HFFc6 (cell line): ENCODE measurements around the gene C10orf90. TPM values are rescaled to one million over a fixed set of nuclear protein-coding genes. Genes with fewer than 3 reads are reported as not detected.
A peak's percentile ranks its signal among the peaks of the same experiment; 100 is the strongest.

ENCODE experiments used
- DNase-seq: peaks from one replicate; pipeline ENCODE4 v3.0.0-alpha.2; 2018
- H3K27ac Mint-ChIP-seq: 2 replicates; pipeline ENCODE4 v1.8.0; 2020; ENCODE audit warnings: mild to moderate bottlenecking, mixed read lengths
- H3K27me3 Mint-ChIP-seq: 2 replicates; pipeline ENCODE4 v1.8.0; 2021; ENCODE audit warnings: mild to moderate bottlenecking, moderate library complexity, mixed read lengths; ENCODE audit not compliant: insufficient read depth
- H3K36me3 Mint-ChIP-seq: 2 replicates; pipeline ENCODE4 v1.8.0; 2021; ENCODE audit warnings: low read depth, mixed read lengths
- H3K4me1 Mint-ChIP-seq: 2 replicates; pipeline ENCODE4 v1.8.0; 2020; ENCODE audit warnings: low read depth, mixed read lengths
- H3K4me3 Mint-ChIP-seq: 2 replicates; pipeline ENCODE4 v1.8.0; 2020; ENCODE audit warnings: mild to moderate bottlenecking, moderate library complexity, mixed read lengths
- H3K9me3 Mint-ChIP-seq: 2 replicates; pipeline ENCODE4 v1.8.0; 2020; ENCODE audit warnings: mild to moderate bottlenecking, mixed read lengths
- CTCF ChIP-seq: fragments of 200-600 bp; sonication (generic); IDR thresholded peaks from 2 replicates; pipeline ENCODE4 v1.5.0; 2021; ENCODE audit warnings: antibody characterized with exemption, mild to moderate bottlenecking
- total RNA-seq, 6 experiments: library from RNA; stranded (reverse); fragmentation: NEBNext Ultra II Directional; extraction: Animal tissue kit (Norgen Biotek cat#: 25700); gene quantifications; 2 replicates in 1 of 6; 3 replicates in 5 of 6; pipeline ENCODE4 v1.2.3, GENCODE V29; 2021

The C10orf90 gene
- total RNA-seq, 6 experiments from 2014 or later, result not detected

DNA sequence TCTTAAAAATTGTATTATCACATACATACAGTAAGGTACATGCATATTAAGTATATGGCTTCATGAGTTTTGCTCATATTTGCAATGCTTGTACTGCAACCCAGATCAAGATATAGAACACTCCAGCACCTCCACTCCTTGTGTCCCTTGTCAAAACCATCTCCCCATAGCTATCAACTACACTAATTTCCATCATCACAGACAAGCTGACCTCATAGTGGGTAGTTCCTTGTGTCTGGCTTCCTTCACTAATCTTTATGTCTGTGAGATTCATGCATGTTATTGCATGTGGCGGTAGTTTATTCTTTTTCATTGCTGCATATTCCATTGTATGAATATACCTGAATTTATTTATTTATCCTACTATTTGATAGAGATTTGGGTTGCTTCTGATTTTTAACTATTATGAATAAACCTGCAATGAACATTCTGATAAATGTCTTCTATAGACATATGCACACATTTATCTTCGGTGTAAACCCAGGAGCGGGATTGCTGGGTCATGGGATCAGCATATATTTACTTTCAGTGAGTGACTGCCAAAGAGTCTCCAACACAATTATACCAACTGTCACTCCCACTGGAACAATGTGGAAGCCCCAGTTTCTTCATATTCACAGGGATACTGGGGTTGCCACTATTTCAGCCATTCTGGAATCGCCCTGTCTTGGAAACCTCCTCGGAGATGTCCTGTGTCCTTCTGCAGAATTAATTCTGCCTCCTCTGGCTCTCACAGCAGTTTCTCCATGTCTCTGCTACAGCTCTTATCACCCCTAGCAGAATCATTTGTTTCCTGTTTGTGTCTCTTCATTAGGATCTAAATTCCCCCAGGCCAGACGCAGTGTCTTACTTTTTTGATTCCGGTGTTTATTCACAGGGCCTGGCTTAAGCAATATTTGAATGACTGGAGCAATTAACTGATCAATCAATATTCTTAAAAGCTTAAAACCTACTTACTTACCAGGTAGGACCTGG lies 267.5 kb downstream of the C10orf90 start:
- Mint-ChIP-seq H3K27ac (no peak overlapping the region), H3K9me3 (no peaks in the 10 kb centered on the region), H3K36me3 (no peaks in the 10 kb centered on the region), H3K27me3 (peaks cover 4% of the 10 kb centered on the region), H3K4me3 (no peak overlapping the region), H3K4me1 (peaks cover 19% of the 10 kb centered on the region)
- no peak for TF ChIP-seq CTCF
- no peak for DNase-seq

DNA sequence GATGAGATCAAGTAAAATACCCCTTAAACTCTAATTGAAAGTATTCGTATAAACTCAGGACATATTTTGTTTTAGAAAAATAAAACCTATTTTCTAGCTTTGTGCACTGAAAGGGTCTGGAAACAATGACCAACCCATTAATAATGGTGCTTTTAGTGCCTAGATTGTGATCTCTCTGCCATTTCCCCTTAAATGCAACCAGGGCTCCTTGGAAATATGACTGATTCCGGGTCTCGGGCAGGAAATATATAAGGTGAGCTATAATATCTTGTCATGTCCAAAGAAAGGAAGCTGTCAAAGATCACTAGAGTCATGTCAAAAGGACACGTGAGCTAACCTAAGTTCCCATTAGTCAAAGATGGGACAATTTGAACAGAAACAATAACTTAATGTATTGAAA lies 269.9 kb downstream of the C10orf90 start:
- no peak overlapping the region for H3K27ac Mint-ChIP-seq
- H3K4me1 Mint-ChIP-seq, result peaks cover 35% of the 10 kb centered on the region
- DNase-seq, result no peak
- no peak overlapping the region for H3K4me3 Mint-ChIP-seq
- H3K36me3 Mint-ChIP-seq, result peaks cover 11% of the 10 kb centered on the region
- TF ChIP-seq CTCF, result no peak
- peaks cover 4% of the 10 kb centered on the region for H3K27me3 Mint-ChIP-seq
- H3K9me3 Mint-ChIP-seq, result no peaks in the 10 kb centered on the region

DNA sequence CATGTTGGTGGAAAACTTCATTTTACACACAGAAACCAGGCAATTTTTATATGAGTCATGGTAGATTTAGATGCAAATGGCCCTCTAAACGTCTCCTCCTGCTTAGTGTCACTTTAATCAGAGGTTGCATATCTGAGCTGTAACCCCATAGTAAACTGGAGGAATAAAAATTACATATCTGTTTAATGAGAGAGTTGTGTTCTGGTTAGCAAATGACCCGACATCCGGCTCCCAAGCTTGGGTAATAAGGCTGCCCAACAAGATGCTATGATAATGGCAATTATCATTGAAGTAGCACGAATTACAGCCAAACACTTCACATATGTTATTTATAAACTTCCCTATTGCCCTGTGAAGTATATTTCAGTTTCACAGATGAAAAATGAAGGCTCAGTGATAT lies 271.6 kb downstream of the C10orf90 start:
- no peak for TF ChIP-seq CTCF
- DNase-seq, result no peak
- Mint-ChIP-seq H3K4me1 (peaks cover 35% of the 10 kb centered on the region), H3K27me3 (peaks cover 4% of the 10 kb centered on the region), H3K27ac (no peak overlapping the region), H3K4me3 (no peak overlapping the region), H3K9me3 (no peaks in the 10 kb centered on the region), H3K36me3 (peaks cover 14% of the 10 kb centered on the region)

DNA sequence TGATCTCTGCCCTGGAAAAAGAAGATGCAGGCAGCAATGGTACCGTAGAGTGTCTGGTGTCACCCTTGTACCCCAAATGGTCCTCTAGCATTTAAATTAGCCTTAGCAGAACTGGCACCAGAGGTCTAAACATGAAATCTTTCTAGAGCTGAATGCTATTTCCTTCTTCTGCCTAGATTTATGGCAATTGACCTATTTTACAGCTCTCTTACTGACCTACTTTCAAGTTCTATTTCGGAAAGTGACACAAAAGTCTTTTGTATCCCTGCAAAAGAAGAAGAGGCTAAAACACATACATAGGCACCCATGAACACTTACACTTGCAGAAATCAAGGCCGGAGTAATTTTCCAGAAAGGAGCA lies 272.1 kb downstream of the C10orf90 start:
- H3K36me3 Mint-ChIP-seq, result peaks cover 14% of the 10 kb centered on the region
- peaks cover 35% of the 10 kb centered on the region for H3K4me1 Mint-ChIP-seq
- peak overlapping the region; percentile 56 for H3K4me3 Mint-ChIP-seq

DNA sequence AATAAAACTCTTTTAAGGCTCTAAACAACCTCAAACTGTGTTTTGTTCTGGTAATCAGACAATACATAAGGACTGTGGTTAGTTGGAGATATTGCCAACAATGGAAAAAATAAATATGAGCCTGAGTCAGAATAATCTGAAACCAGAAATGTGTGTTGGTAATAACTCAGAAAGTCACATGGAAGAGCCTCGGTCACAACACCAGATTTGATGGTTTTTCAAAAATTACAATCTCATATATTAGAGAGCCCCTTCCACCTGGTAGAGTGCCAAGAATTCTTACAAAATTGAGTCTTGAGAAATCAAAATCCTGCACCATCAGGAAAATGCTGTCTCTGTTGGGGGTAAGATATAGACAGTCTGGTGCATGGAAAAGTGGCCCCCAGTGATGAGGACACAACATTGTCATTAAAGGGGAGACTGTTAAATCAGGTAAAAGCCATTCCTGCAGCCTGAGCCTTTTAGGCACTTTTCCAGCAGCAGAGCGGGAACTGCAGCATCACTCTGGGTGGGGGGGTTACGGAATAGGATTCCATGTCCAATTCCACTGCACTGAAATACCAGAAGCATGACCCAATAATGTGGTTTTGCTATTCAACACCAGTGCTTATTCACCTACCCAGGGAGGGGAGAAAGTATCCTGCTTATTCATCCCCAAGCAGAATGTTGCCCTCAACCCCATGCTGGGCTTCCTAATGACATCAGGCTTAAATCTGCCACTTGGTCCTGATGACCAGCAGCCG lies 272.7 kb downstream of the C10orf90 start:
- Mint-ChIP-seq H3K36me3 (peaks cover 14% of the 10 kb centered on the region), H3K9me3 (no peaks in the 10 kb centered on the region), H3K4me1 (peaks cover 35% of the 10 kb centered on the region), H3K27me3 (peaks cover 2% of the 10 kb centered on the region), H3K4me3 (peak overlapping the region; percentile 60), H3K27ac (peak overlapping the region; percentile 83)
- peak; percentile 88 for DNase-seq
- TF ChIP-seq CTCF, result no peak

More for the DNA sequence above, 272.1 kb downstream of the C10orf90 start:
- DNase-seq, result no peak
- Mint-ChIP-seq H3K27ac (peak overlapping the region; percentile 83), H3K9me3 (no peaks in the 10 kb centered on the region), H3K27me3 (peaks cover 2% of the 10 kb centered on the region)
- no peak for TF ChIP-seq CTCF
